T-helper 22 cell (primary cell): ENCODE results near the gene PPID.
A peak's percentile ranks its signal among the peaks of the same experiment; 100 is the strongest.
"Not testable (repeated sequence)": the region's sequence is repeated elsewhere in the genome, so short reads cannot be mapped to it uniquely, and the experiment has no call there.

ENCODE experiments used
- DNase-seq: peaks from one replicate; pipeline ENCODE4 v3.0.0-alpha.2; 2020; ENCODE audit warnings: low read depth

Gene PPID

GRCh38 chr4:158729716-158730559 lies 6.7 kb upstream of the PPID start:
- DNase-seq = peak; percentile 11

- DNase-seq = no peak
These were observed 5.0 kb upstream of the PPID start for GRCh38 chr4:158728236-158728635.

GRCh38 chr4:158726633-158727032 lies 3.4 kb upstream of the PPID start:
- DNase-seq = no peak

GRCh38 chr4:158724637-158725036 lies 1.4 kb upstream of the PPID start:
- no peak for DNase-seq

GRCh38 chr4:158722291-158722916 lies 792 bp downstream of the PPID start:
- DNase-seq = no peak

DNA sequence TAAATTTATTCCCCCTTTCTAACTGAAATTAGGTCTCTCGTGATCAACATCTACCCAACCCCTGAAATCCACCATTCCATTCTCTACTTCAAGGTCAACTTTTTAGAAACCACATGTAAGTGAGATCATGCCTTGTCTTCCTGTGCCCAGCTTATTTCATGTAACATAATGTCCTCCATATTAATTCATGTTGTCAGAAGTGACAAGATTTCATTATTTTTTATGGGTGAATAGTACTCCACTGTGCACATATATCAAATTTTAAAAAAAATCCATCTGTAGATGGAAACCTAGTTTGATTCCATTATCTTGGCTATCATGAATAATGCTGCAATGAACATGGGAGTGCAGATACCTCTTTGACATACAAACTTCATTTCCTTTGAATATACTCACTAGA lies 1.5 kb downstream of the PPID start:
- DNase-seq = no peak

GRCh38 chr4:158715802-158716201 lies 7.4 kb downstream of the PPID start:
- no peak for DNase-seq

GRCh38 chr4:158714937-158715336 lies 8.3 kb downstream of the PPID start:
- DNase-seq = no peak

- DNase-seq = not testable (repeated sequence)
These were observed 10.6 kb downstream of the PPID start for GRCh38 chr4:158712622-158713021.

GRCh38 chr4:158710814-158711213 lies 12.4 kb downstream of the PPID start:
- DNase-seq = no peak

DNA sequence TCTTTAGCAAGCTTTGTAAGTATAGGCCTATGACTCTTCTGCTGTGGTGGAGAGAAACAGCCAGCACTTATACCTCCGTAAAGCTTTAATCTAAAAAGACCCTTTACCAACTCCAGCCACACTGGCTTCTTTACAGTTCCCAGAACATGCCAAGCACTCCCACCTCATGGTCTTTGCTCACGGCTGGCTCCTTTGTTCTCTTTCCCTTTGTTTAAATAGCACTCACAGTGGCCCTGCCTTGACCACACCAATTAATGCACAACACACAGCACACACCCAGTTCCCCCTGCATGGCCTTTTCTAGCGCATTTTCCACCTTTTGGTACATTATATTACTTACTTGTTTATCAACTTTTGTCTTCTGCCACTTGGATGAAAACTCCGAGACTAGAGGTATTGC lies 18.9 kb downstream of the PPID start:
- no peak for DNase-seq

DNA sequence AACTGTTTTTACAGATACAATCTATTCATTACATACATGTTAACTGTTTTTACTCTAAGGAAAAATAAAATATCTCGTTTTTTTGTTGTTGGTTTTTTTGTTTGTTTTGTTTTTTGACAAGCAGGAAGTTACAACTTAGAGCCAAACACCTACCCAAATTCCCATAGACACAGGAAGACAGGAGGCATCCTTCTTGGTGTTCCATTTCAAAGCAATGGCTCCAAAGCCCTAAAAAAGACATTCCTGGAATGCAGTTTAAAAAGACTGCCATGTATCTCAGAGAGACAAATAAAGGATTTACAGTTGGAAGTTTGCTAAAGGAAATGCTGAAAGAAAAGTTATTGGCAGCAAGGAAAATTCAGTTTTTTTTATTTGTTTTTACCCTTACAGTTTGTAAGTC lies 34.4 kb downstream of the PPID start:
- no peak for DNase-seq

DNA sequence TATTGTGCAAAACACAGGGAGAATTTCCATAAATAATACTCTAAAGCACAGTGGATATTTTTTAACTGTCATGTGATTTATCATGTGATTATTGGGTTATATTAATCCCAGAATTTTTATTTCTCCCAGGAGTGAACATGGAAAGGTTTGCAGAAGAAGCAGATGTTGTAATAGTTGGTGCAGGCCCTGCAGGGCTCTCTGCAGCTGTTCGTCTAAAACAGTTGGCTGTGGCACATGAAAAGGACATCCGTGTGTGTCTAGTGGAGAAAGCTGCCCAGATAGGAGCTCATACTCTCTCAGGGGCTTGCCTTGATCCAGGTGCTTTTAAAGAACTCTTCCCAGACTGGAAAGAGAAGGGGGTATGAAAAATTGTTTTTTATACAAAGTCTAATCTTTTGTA lies 41.1 kb downstream of the PPID start:
- DNase-seq = no peak

- no peak for DNase-seq
These were observed 41.6 kb downstream of the PPID start for GRCh38 chr4:158681629-158682028.

DNA sequence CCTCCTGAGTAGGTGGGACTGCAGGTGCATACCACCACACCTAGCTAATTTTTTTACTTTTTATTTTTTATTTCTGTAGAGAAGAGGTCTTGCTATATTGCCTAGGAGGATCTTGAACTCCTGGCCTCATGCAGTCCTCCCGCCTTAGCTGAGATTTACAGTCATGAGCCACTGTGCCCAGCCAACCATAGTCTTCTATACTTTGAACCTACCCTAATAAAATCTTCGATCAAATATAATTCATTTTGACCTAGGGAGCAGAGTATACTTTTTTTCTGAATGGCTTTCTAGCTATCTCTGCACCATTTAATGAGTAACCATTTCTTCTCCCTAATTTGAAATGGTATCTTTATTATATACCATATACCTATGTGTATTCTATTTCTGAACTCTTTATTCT lies 44.4 kb downstream of the PPID start:
- DNase-seq = no peak

DNA sequence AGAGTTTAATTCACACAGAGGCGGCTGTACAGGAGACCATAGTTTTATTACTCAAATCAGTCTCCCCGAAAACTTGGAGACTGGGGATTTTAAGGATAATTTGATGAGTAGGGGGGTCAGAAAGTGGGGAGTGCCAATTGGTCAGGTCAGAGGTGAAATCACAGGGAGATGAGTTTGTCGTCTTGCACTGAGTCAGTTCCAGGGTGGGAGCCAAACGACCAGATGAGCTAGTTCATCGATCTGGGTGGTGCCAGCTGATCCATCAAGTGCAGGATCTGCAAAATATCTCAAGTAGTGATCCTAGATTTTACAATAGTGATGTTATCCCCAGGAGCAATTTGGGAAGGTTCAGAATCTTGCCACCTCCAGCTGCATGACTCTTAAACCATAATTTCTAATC lies 47.1 kb downstream of the PPID start:
- no peak for DNase-seq

DNA sequence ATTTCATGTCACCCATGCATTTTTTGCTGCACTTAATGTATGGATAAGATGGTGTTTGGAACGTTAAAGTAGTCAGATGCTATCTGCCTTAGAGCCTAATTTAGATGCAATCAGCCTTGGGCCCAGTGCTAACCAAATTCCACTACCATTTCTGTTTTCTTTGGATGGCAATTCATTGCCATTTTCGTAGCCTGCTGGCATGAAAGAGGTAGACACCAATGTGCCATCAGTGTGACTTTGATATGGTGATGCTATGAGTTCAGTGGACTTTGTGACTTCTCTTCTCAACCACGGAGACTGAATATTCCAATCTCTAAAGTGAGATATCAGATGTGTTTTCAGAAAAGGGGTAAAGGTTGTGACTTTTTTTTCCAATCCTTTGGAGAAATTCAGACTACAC lies 49.6 kb downstream of the PPID start:
- no peak for DNase-seq

- DNase-seq = peak; percentile 98
These were observed 51.0 kb downstream of the PPID start, which contains the start of gene ETFDH for GRCh38 chr4:158671915-158672806. Gene ETFDH (plus strand): TSS chr4:158672296. CDS start chr4:158672457, 161 bp downstream.

DNA sequence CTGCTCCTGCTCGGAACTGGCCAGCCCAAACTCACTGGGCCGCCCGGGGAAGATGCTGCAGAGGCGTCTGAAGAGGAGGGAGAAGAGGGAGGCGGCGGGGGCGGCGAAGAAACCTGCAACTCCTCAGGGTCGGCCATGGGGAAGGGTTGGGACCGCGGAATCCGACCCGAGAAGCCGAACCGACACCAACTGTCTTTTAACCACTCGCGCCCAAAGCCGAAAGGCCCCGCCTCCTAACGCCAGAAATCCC lies 51.6 kb downstream of the PPID start, which contains the start of gene C4orf46:
Gene C4orf46 (minus strand): TSS at position 223 of the 250 bp plus-strand sequence. CDS start 86 bp downstream, at position 137.
- no peak for DNase-seq

- peak; percentile 42 for DNase-seq
These were observed 52.1 kb downstream of the PPID start for GRCh38 chr4:158670975-158671664.

- no peak for DNase-seq
These were observed 53.9 kb downstream of the PPID start for GRCh38 chr4:158669310-158669709.

DNA sequence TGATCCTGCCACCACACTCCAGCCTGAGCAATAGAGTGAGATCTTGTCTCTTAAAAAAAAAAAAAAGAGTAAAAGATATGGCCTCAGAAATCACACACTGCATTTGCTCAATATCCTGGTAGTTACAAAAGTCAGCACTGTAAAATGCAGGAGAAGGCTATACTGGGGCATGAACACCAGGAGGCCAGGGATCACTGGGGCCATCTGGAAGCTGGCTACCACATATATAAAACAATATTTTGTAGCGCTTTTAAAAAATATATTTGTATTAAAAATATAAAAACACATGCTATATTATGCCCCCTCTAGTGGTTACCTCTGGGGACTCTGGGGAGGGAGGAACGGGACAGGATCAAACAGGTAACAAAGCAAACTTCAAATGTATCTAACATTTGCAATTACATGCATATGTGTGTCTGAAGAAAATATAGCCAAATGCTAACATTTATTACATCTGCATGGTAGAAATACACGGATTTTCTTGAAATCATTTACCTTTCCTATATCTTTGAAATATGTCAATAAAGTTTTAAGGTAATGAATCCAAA lies 55.5 kb downstream of the PPID start:
- DNase-seq = no peak
